WTC11 (cell line): ENCODE data around the gene BCAT1. TPM values are rescaled to one million over a fixed set of nuclear protein-coding genes. Genes with fewer than 3 reads are reported as not detected.
A peak's percentile ranks its signal among the peaks of the same experiment; 100 is the strongest.
"Not testable (repeated sequence)": the region's sequence is repeated elsewhere in the genome, so short reads cannot be mapped to it uniquely, and the experiment has no call there.

ENCODE experiments used
- ATAC-seq: fragments of 200-7000 bp; cut with Tn5 transposase; 2 replicates; pipeline ENCODE4 v1.10.0; 2021; ENCODE audit warnings: mild to moderate bottlenecking, moderate library complexity
- CTCF ChIA-PET: fragments of 300-600 bp; sonication (Branson Sonifier 250); formaldehyde crosslinking; loops from one replicate; lab custom pipeline; 2021; ENCODE audit warnings: antibody characterized with exemption; lab: Charles Lee
- POLR2A ChIA-PET: fragments of 350-600 bp; sonication (Branson Sonifier 250); formaldehyde crosslinking; loops from one replicate; lab custom pipeline; 2021; ENCODE audit warnings: antibody characterized with exemption; lab: Charles Lee
- DNase-seq: peaks from one replicate; pipeline ENCODE4 v3.0.0; 2021; ENCODE audit warnings: low spot score
- H3K27ac Mint-ChIP-seq: 2 replicates; pipeline ENCODE4 v1.8.0; 2021; ENCODE audit warnings: mixed read lengths
- H3K27me3 Mint-ChIP-seq: 2 replicates; pipeline ENCODE4 v1.8.0; 2021; ENCODE audit warnings: low read depth, mild to moderate bottlenecking, moderate library complexity, mixed read lengths
- H3K36me3 Mint-ChIP-seq: 2 replicates; pipeline ENCODE4 v1.8.0; 2021; ENCODE audit warnings: mixed read lengths
- H3K4me1 Mint-ChIP-seq: 2 replicates; pipeline ENCODE4 v1.8.0; 2022; ENCODE audit warnings: mixed read lengths
- H3K4me3 Mint-ChIP-seq: 2 replicates; pipeline ENCODE4 v1.8.0; 2021; ENCODE audit warnings: mild to moderate bottlenecking, moderate library complexity, mixed read lengths
- H3K9me3 Mint-ChIP-seq: 2 replicates; pipeline ENCODE4 v1.8.0; 2021; ENCODE audit warnings: mixed read lengths
- ATF1 ChIP-seq: sonication (generic); formaldehyde crosslinking; IDR thresholded peaks from 2 replicates; pipeline ENCODE4 v1.8.1; 2023; ENCODE audit warnings: mild to moderate bottlenecking, moderate library complexity, missing genetic modification reagents
- EMX1 ChIP-seq: fragments of 250-450 bp; sonication (Bioruptor Pico); IDR thresholded peaks from 2 replicates; pipeline ENCODE4 v1.8.0; 2021; ENCODE audit warnings: mild to moderate bottlenecking
- ETV6 ChIP-seq: sonication (generic); formaldehyde crosslinking; IDR thresholded peaks from 2 replicates; pipeline ENCODE4 v1.8.1; 2022; ENCODE audit warnings: mild to moderate bottlenecking, missing genetic modification reagents
- FOXK1 ChIP-seq: sonication (generic); formaldehyde crosslinking; IDR thresholded peaks from 2 replicates; pipeline ENCODE4 v1.8.0; 2022; ENCODE audit warnings: mild to moderate bottlenecking, moderate library complexity, missing genetic modification reagents
- FOXP1 ChIP-seq: sonication (generic); formaldehyde crosslinking; IDR thresholded peaks from 2 replicates; pipeline ENCODE4 v1.8.0; 2022; ENCODE audit warnings: missing genetic modification reagents, mild to moderate bottlenecking, moderate library complexity, borderline replicate concordance
- HMGA2 ChIP-seq: fragments of 250-450 bp; sonication (Bioruptor Pico); IDR thresholded peaks from 2 replicates; pipeline ENCODE4 v1.4.0; 2021; ENCODE audit warnings: mild to moderate bottlenecking, moderate library complexity
- JUN ChIP-seq: sonication (generic); formaldehyde crosslinking; IDR thresholded peaks from 2 replicates; pipeline ENCODE4 v1.8.0; 2023; ENCODE audit warnings: mild to moderate bottlenecking, missing genetic modification reagents
- KAT7 ChIP-seq: sonication (generic); formaldehyde crosslinking; IDR thresholded peaks from 2 replicates; pipeline ENCODE4 v1.8.1; 2023; ENCODE audit warnings: missing genetic modification reagents, mild to moderate bottlenecking, borderline replicate concordance
- MXD4 ChIP-seq: fragments of 250-450 bp; sonication (Bioruptor Pico); IDR thresholded peaks from 2 replicates; pipeline ENCODE4 v1.8.0; 2021; ENCODE audit warnings: mild to moderate bottlenecking, moderate library complexity, borderline replicate concordance
- OVOL2 ChIP-seq: fragments of 250-450 bp; sonication (Bioruptor Pico); IDR thresholded peaks from 2 replicates; pipeline ENCODE4 v1.9.0; 2021; ENCODE audit warnings: mild to moderate bottlenecking, borderline replicate concordance
- PRRX2 ChIP-seq: fragments of 250-450 bp; sonication (Bioruptor Pico); IDR thresholded peaks from 2 replicates; pipeline ENCODE4 v1.8.0; 2021; ENCODE audit warnings: mild to moderate bottlenecking
- SOX15 ChIP-seq: fragments of 250-450 bp; sonication (Bioruptor Pico); IDR thresholded peaks from 2 replicates; pipeline ENCODE4 v1.9.0; 2021; ENCODE audit warnings: mild to moderate bottlenecking
- SP1 ChIP-seq: sonication (generic); formaldehyde crosslinking; conservative IDR thresholded peaks from 2 replicates; pipeline ENCODE4 v1.8.1; 2022; ENCODE audit warnings: missing genetic modification reagents
- ZNF121 ChIP-seq: sonication (generic); formaldehyde crosslinking; IDR thresholded peaks from 2 replicates; pipeline ENCODE4 v1.8.0; 2023; ENCODE audit warnings: missing genetic modification reagents
- ZNF396 ChIP-seq: fragments of 250-450 bp; sonication (Bioruptor Pico); IDR thresholded peaks from 2 replicates; pipeline ENCODE4 v1.8.0; 2021; ENCODE audit warnings: mild to moderate bottlenecking, moderate library complexity, borderline replicate concordance
- ZNF671 ChIP-seq: fragments of 250-450 bp; sonication (Bioruptor Pico); IDR thresholded peaks from 2 replicates; pipeline ENCODE4 v1.8.0; 2021; ENCODE audit warnings: mild to moderate bottlenecking
- ZSCAN18 ChIP-seq: fragments of 250-450 bp; sonication (Bioruptor Pico); IDR thresholded peaks from 2 replicates; pipeline ENCODE4 v2.1.2; 2022; ENCODE audit warnings: mild to moderate bottlenecking, moderate library complexity
- total RNA-seq: library from RNA; stranded (reverse); gene quantifications from 3 replicates; pipeline ENCODE4 v1.2.3, GENCODE V29; 2021
- TF ChIP-seq, protein P1 (sequence below): sonication (generic); formaldehyde crosslinking; conservative IDR thresholded peaks from 2 replicates; pipeline ENCODE4 v1.8.1; 2023; ENCODE audit warnings: mild to moderate bottlenecking, low read depth, missing genetic modification reagents, moderate library complexity
- TF ChIP-seq, protein P2 (sequence below): sonication (generic); formaldehyde crosslinking; IDR thresholded peaks from 2 replicates; pipeline ENCODE4 v1.8.1; 2023; ENCODE audit warnings: mild to moderate bottlenecking, missing genetic modification reagents, moderate library complexity

Gene BCAT1
- total RNA-seq, 1 experiment from 2014 or later, result 267 TPM

- TF ChIP-seq, protein P1, sequence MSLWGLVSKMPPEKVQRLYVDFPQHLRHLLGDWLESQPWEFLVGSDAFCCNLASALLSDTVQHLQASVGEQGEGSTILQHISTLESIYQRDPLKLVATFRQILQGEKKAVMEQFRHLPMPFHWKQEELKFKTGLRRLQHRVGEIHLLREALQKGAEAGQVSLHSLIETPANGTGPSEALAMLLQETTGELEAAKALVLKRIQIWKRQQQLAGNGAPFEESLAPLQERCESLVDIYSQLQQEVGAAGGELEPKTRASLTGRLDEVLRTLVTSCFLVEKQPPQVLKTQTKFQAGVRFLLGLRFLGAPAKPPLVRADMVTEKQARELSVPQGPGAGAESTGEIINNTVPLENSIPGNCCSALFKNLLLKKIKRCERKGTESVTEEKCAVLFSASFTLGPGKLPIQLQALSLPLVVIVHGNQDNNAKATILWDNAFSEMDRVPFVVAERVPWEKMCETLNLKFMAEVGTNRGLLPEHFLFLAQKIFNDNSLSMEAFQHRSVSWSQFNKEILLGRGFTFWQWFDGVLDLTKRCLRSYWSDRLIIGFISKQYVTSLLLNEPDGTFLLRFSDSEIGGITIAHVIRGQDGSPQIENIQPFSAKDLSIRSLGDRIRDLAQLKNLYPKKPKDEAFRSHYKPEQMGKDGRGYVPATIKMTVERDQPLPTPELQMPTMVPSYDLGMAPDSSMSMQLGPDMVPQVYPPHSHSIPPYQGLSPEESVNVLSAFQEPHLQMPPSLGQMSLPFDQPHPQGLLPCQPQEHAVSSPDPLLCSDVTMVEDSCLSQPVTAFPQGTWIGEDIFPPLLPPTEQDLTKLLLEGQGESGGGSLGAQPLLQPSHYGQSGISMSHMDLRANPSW, result no peak
- TF ChIP-seq ATF1 (CRISPR knock-in tag) (no peak), ZNF121 (CRISPR knock-in tag) (no peak), ZNF671 (CRISPR knock-in tag) (no peak), FOXP1 (CRISPR knock-in tag) (no peak), KAT7 (CRISPR knock-in tag) (no peak), EMX1 (no peak), OVOL2 (CRISPR knock-in tag) (no peak), FOXK1 (CRISPR knock-in tag) (no peak), MXD4 (CRISPR knock-in tag) (no peak), SOX15 (CRISPR knock-in tag) (no peak), ZNF396 (CRISPR knock-in tag) (no peak), ZSCAN18 (no peak), ETV6 (CRISPR knock-in tag) (no peak)
- TF ChIP-seq, all 79 proteins: peak for 0
Measured at GRCh38 chr12:24913130-24913529, 35.8 kb downstream of the BCAT1 start (continued).

- POLR2A ChIA-PET, result no interaction called here
- no peaks in the 10 kb centered on the region for H3K27me3 Mint-ChIP-seq
- H3K36me3 Mint-ChIP-seq, result peaks cover 12% of the 10 kb centered on the region
- CTCF ChIA-PET, result no interaction called here
- H3K4me3 Mint-ChIP-seq, result no peak overlapping the region
- ATAC-seq (peak; percentile 61), DNase-seq (no peak)
- H3K27ac Mint-ChIP-seq, result 0 out of 2 replicates have a peak overlapping the region, but pooled peaks have one; percentile 10
- H3K4me1 Mint-ChIP-seq, result peaks cover 23% of the 10 kb centered on the region
- TF ChIP-seq JUN (CRISPR knock-in tag) (no peak), ATF1 (CRISPR knock-in tag) (no peak), SP1 (CRISPR knock-in tag) (no peak), PRRX2 (CRISPR knock-in tag) (no peak)
- TF ChIP-seq, protein P2, sequence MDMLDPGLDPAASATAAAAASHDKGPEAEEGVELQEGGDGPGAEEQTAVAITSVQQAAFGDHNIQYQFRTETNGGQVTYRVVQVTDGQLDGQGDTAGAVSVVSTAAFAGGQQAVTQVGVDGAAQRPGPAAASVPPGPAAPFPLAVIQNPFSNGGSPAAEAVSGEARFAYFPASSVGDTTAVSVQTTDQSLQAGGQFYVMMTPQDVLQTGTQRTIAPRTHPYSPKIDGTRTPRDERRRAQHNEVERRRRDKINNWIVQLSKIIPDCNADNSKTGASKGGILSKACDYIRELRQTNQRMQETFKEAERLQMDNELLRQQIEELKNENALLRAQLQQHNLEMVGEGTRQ (CRISPR knock-in tag), result peak; percentile 51; the same call in 1 of the 2 replicates
- no peaks in the 10 kb centered on the region for H3K9me3 Mint-ChIP-seq
Measured at GRCh38 chr12:24911271-24911791, 37.6 kb downstream of the BCAT1 start.

GRCh38 chr12:24910192-24910591, 38.7 kb downstream of the BCAT1 start:
- H3K27ac Mint-ChIP-seq, H3K27me3 Mint-ChIP-seq, POLR2A ChIA-PET, H3K9me3 Mint-ChIP-seq, DNase-seq, CTCF ChIA-PET, H3K4me3 Mint-ChIP-seq, ATAC-seq: not testable (repeated sequence)
- TF ChIP-seq HMGA2 (CRISPR knock-in tag), result 0 out of 2 replicates have a peak, but pooled peaks have one; percentile 10
- peaks cover 23% of the 10 kb centered on the region for H3K4me1 Mint-ChIP-seq
- peaks cover 12% of the 10 kb centered on the region for H3K36me3 Mint-ChIP-seq
